ENCODE results near the gene HDHD2.

DNA sequence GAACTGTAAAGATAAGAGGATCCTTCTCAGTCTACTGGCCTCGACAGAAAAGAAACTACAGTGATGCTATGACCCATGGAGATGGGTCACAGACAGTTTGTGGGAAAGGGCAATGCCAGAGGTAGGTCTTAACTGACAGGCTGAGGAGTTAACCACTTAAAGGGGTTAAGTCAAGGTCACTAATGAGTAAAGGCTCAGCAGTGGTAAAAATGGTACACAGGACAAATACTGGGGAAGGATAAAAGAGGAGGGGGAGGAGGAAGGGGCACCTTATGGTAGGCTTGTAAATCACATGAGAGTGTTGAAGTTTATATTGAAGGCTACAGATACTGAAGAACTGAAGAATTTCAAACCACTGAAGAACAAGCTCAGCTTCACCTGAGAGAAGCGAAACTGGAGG is 16.0 kb upstream of the HDHD2 start:
- TF ChIP-seq, protein P1, sequence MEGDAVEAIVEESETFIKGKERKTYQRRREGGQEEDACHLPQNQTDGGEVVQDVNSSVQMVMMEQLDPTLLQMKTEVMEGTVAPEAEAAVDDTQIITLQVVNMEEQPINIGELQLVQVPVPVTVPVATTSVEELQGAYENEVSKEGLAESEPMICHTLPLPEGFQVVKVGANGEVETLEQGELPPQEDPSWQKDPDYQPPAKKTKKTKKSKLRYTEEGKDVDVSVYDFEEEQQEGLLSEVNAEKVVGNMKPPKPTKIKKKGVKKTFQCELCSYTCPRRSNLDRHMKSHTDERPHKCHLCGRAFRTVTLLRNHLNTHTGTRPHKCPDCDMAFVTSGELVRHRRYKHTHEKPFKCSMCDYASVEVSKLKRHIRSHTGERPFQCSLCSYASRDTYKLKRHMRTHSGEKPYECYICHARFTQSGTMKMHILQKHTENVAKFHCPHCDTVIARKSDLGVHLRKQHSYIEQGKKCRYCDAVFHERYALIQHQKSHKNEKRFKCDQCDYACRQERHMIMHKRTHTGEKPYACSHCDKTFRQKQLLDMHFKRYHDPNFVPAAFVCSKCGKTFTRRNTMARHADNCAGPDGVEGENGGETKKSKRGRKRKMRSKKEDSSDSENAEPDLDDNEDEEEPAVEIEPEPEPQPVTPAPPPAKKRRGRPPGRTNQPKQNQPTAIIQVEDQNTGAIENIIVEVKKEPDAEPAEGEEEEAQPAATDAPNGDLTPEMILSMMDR (IDR thresholded peaks at IDR 0.05) = no peak
- no peak for TF ChIP-seq POLR2A (IDR thresholded peaks at IDR 0.05)

Measured in tibial nerve (tissue), 3 donors.